PC-3 (cell line): ENCODE measurements around the gene ANKIB1.

Experiments
- EZH2 ChIP-seq: fragments of 300-600 bp; sonication (generic); IDR thresholded peaks from one replicate; pipeline ENCODE4 v1.6.1; 2017; ENCODE audit warnings: antibody characterized with exemption, mild to moderate bottlenecking, low read length; ENCODE audit not compliant: unreplicated experiment
- EZH2phosphoT487 ChIP-seq: fragments of 300-600 bp; sonication (generic); IDR thresholded peaks from 2 replicates; pipeline ENCODE4 v1.6.1; 2018; ENCODE audit warnings: mild to moderate bottlenecking, antibody characterized with exemption, low read length, borderline replicate concordance
- TF ChIP-seq, protein P1 (sequence below): fragments of 300-600 bp; sonication (generic); conservative IDR thresholded peaks from 2 replicates; pipeline ENCODE4 v1.5.1; 2017; ENCODE audit warnings: antibody characterized with exemption, low read depth, mild to moderate bottlenecking, low read length

DNA sequence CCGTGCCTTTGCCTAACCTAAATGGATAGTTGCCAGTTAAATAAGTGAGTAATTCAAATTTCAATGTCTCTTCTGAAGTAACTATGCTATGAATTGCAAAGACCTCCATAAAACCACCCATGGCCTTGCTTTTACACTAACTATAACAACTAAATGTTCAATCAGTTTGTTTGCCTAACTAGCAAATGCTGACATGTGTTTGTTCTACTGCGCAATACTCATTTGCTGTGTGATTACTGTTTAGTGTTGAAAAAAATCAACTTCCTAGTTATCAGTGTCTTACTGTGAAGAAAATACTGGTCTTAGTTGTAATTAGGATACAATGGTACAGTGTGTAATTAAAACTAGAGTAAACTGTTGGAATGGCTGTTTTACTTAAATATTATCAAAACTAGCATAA lies 154.2 kb downstream of the ANKIB1 start:
- TF ChIP-seq, protein P1, sequence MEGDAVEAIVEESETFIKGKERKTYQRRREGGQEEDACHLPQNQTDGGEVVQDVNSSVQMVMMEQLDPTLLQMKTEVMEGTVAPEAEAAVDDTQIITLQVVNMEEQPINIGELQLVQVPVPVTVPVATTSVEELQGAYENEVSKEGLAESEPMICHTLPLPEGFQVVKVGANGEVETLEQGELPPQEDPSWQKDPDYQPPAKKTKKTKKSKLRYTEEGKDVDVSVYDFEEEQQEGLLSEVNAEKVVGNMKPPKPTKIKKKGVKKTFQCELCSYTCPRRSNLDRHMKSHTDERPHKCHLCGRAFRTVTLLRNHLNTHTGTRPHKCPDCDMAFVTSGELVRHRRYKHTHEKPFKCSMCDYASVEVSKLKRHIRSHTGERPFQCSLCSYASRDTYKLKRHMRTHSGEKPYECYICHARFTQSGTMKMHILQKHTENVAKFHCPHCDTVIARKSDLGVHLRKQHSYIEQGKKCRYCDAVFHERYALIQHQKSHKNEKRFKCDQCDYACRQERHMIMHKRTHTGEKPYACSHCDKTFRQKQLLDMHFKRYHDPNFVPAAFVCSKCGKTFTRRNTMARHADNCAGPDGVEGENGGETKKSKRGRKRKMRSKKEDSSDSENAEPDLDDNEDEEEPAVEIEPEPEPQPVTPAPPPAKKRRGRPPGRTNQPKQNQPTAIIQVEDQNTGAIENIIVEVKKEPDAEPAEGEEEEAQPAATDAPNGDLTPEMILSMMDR, result no peak
- TF ChIP-seq EZH2phosphoT487, result no peak
- no peak for TF ChIP-seq EZH2
